Coronary artery (tissue), 2 donors: ENCODE measurements around the gene RHOV.

Experiments
- DNase-seq: peaks from one replicate; pipeline ENCODE4 v3.0.0-alpha.2; 2017; ENCODE audit warnings: low spot score
- H3K27ac ChIP-seq, 2 donors: fragments of 200-600 bp; sonication (generic); one replicate each; pipeline ENCODE4 v1.5.1; 2016 to 2019
- H3K4me3 ChIP-seq: fragments of 200-600 bp; sonication (generic); 2 replicates; pipeline ENCODE4 v1.5.1; 2016; ENCODE audit warnings: mild to moderate bottlenecking, moderate library complexity
- TF ChIP-seq, protein P1 (sequence below): fragments of 200-600 bp; sonication (generic); IDR thresholded peaks from one replicate; pipeline ENCODE4 v1.5.1; 2019; ENCODE audit warnings: antibody characterized with exemption

RHOV gene

DNA sequence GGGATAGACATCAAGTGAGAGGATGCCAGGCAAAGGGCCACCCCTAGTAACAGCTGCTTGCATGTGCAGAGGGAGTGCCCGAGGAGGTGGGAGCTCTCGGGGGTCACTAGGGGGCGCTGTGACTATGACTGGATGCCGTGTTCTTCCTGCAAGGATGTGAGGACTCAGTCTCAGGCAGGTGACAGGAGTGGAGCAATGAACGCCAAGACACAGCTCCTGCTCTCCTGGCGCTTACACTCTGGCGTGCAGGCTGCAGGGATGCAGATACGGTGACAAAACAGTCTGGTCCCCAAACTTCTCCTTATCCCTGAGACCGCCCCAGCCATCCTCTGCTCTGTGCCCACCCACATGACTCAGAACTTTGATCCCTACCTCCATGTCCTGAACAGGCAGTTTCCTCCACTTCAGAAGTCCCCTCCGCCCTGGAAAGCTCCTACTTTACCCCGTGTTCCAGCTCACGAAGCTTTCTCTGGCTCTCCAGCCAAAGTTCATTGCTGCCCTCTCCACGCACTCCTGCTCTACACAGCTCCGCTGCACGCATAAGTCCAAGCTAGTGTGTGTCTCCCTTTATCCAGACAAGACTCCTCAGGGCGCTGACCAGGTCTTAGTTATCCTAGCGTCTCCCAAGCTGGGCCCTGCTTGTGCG, 14.7 kb downstream of the RHOV start:
- H3K4me3 ChIP-seq, result no peak overlapping the region
- no peak overlapping the region for H3K27ac ChIP-seq
- TF ChIP-seq, protein P1, sequence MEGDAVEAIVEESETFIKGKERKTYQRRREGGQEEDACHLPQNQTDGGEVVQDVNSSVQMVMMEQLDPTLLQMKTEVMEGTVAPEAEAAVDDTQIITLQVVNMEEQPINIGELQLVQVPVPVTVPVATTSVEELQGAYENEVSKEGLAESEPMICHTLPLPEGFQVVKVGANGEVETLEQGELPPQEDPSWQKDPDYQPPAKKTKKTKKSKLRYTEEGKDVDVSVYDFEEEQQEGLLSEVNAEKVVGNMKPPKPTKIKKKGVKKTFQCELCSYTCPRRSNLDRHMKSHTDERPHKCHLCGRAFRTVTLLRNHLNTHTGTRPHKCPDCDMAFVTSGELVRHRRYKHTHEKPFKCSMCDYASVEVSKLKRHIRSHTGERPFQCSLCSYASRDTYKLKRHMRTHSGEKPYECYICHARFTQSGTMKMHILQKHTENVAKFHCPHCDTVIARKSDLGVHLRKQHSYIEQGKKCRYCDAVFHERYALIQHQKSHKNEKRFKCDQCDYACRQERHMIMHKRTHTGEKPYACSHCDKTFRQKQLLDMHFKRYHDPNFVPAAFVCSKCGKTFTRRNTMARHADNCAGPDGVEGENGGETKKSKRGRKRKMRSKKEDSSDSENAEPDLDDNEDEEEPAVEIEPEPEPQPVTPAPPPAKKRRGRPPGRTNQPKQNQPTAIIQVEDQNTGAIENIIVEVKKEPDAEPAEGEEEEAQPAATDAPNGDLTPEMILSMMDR, result peak; percentile 55
- no peak for DNase-seq

DNA sequence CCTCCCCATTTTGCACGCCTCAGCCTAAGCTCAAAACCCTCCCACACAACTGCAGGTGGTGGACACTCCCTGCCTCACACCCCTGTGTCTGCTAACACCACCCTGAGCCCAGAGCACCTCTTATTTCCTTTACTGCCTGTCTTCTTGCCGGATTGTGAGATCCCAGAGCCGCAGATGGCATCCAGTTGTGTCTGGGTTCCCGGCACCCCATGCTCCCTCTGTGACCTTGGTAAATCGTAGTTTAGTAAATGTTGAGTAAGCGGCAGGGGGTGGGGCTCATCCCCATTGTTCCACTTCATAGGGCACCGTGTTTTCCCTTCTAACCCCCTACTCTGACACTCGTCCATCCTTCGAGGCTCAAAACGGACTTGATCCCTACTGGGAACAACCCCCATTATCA, 15.3 kb downstream of the RHOV start:
- DNase-seq, result no peak

DNA sequence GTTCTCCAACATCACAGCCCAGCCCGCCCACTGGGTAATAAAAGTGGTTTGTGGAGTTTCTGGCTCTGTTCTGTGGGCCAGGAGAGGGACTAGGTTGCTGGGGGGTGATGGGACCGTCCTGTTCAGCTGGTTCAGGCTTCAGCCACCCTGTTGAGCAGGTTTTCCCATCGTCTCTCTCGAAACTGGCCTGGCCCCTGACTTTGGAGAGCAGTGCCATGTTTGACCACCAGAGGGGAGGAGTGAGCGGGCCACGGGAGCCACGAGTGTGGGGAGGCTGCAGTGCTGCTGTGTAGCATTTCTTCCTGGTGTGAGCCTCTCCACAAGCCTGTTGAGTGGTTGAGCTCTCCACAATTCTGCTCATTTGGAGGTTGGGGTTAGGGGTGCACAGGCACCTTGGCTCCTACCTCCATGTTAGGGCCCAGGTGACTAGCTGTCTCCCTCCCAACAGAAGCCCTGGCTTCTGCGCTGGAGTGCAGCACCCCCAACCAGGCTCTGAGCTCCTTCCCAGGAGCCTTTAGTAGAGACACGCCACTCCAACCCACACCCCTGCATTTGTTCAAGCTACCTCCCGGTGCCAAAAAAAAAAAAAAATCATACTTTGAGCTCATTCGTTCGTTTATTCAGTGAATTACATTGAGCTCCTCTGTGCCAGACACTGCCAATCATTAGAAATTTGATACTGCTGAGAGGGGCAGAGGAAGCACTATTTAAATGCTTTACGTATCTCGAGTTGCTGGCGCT, 16.3 kb downstream of the RHOV start:
- Histone ChIP-seq H3K4me3 (no peak overlapping the region), H3K27ac (no peak overlapping the region)
- DNase-seq, result no peak
- TF ChIP-seq, protein P1, result peak; percentile 96

More for the DNA sequence above, 15.3 kb downstream of the RHOV start:
- TF ChIP-seq, protein P1, result no peak
- Histone ChIP-seq H3K27ac (no peak overlapping the region), H3K4me3 (no peak overlapping the region)

DNA sequence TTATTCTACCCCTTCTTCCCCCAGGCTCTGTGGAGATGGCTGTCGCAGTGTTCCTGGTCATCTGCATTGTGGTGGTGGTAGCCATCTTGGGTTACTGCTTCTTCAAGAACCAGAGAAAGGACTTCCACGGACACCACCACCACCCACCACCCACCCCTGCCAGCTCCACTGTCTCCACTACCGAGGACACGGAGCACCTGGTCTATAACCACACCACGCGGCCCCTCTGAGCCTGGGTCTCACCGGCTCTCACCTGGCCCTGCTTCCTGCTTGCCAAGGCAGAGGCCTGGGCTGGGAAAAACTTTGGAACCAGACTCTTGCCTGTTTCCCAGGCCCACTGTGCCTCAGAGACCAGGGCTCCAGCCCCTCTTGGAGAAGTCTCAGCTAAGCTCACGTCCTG, 17.3 kb downstream of the RHOV start:
- no peak overlapping the region for H3K4me3 ChIP-seq
- H3K27ac ChIP-seq, result no peak overlapping the region
- TF ChIP-seq, protein P1, result no peak
- DNase-seq, result no peak

DNA sequence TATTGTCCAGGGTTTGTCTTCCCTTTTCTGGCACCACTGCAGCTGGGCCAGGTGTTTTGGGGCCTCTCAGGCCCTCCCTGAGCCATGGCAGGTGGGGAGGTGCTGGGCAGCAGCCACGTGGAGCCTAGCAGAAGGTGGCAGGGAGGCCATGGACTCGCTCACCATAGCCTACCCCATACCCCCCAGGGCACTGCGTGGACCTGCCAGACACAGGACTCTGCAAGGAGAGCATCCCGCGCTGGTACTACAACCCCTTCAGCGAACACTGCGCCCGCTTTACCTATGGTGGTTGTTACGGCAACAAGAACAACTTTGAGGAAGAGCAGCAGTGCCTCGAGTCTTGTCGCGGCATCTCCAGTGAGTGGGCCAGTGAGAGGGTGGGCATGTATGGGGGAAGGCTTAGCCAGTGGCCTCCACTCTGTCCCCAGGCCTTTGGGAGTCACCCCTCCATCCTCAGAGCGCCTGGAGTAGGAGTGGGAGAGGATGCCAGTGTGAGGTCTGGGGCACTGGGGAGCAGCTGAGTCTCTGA, 18.3 kb downstream of the RHOV start:
- no peak overlapping the region for H3K4me3 ChIP-seq
- TF ChIP-seq, protein P1, result no peak
- no peak for DNase-seq

DNA sequence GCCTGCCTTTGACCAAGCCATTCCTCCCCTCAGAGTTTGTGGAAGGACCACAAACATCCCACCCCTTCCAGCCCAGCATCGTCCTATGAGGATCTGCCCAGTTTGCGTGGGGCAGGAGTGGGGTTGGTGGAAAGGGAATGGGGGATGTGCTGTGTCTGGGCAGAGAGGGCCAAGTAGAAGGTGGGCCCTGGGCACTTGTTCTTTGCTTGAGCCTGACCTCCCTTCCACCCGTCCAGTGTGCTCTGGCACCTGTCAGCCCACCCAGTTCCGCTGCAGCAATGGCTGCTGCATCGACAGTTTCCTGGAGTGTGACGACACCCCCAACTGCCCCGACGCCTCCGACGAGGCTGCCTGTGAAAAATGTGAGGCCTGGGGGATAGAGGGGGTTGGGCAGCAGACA, 19.9 kb downstream of the RHOV start:
- TF ChIP-seq, protein P1, result no peak
- no peak overlapping the region for H3K4me3 ChIP-seq
- H3K27ac ChIP-seq, result no peak overlapping the region
- no peak for DNase-seq

More for the DNA sequence above, 18.3 kb downstream of the RHOV start:
- no peak overlapping the region for H3K27ac ChIP-seq
